HL-60 (cell line): Measurements from ENCODE around the gene PHLDA1.

Experiments
- DNase-seq, 2 experiments: peaks; one replicate each; pipeline ENCODE4 v3.0.0-alpha.2; 2010 to 2020; ENCODE audit warnings: low read depth in 1 of 2, low spot score in 1 of 2
- H3K27ac ChIP-seq: fragments of 250-450 bp; sonication (Bioruptor Pico); replicated peaks from 2 replicates; pipeline ENCODE4 v1.5.1; 2020; ENCODE audit warnings: mild to moderate bottlenecking, moderate library complexity
- H3K27me3 ChIP-seq: fragments of 250-450 bp; sonication (Bioruptor Pico); 2 replicates; pipeline ENCODE4 v1.5.1; 2021; ENCODE audit warnings: mild to moderate bottlenecking, moderate library complexity; ENCODE audit not compliant: insufficient read depth, poor library complexity, severe bottlenecking
- H3K4me3 ChIP-seq: replicated peaks from 2 replicates; pipeline ENCODE4 v1.5.1; 2011; ENCODE audit warnings: mild to moderate bottlenecking, control low read depth, low read length; ENCODE audit not compliant: insufficient read depth
- GABPA ChIP-seq: IDR thresholded peaks from 2 replicates; pipeline ENCODE4 v1.6.1; 2012; ENCODE audit warnings: low read depth
- POLR2AphosphoS5 ChIP-seq: IDR thresholded peaks from 2 replicates; pipeline ENCODE4 v1.6.1; 2012; ENCODE audit warnings: low read depth
- SPI1 ChIP-seq: IDR thresholded peaks from 2 replicates; pipeline ENCODE4 v1.6.1; 2012; ENCODE audit warnings: low read depth, mild to moderate bottlenecking, borderline replicate concordance
- TF ChIP-seq, protein P1 (sequence below): IDR thresholded peaks from 2 replicates; pipeline ENCODE4 v1.6.1; 2012; ENCODE audit warnings: low read depth; ENCODE audit not compliant: insufficient replicate concordance
- TF ChIP-seq, protein P2 (sequence below): IDR thresholded peaks from one replicate; pipeline ENCODE4 v1.5.1; 2011; ENCODE audit warnings: low read length, control low read depth, inconsistent platforms; ENCODE audit not compliant: insufficient read depth

PHLDA1 gene

DNA sequence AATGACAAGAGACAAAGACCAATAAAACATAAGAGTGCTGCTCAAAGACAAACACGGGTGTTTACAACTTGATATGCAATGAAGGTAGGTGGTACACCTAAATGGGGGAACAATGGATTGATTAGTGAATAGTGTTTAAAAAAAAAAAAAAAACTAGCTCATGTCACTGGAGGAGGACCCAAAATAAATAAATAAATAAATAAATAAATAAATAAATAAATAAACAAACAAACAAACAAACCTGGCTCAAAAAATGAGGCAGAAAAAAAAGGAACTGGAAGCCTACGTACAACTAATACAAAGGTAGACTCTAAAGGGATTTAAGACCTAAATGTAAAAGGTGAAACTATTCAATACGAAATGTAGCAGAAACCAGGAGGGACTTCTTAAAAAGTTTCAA is 34.3 kb upstream of the PHLDA1 start:
- no peak for DNase-seq
- TF ChIP-seq POLR2AphosphoS5 = no peak
- TF ChIP-seq SPI1 = no peak
- no peak for TF ChIP-seq GABPA
- TF ChIP-seq, protein P1, sequence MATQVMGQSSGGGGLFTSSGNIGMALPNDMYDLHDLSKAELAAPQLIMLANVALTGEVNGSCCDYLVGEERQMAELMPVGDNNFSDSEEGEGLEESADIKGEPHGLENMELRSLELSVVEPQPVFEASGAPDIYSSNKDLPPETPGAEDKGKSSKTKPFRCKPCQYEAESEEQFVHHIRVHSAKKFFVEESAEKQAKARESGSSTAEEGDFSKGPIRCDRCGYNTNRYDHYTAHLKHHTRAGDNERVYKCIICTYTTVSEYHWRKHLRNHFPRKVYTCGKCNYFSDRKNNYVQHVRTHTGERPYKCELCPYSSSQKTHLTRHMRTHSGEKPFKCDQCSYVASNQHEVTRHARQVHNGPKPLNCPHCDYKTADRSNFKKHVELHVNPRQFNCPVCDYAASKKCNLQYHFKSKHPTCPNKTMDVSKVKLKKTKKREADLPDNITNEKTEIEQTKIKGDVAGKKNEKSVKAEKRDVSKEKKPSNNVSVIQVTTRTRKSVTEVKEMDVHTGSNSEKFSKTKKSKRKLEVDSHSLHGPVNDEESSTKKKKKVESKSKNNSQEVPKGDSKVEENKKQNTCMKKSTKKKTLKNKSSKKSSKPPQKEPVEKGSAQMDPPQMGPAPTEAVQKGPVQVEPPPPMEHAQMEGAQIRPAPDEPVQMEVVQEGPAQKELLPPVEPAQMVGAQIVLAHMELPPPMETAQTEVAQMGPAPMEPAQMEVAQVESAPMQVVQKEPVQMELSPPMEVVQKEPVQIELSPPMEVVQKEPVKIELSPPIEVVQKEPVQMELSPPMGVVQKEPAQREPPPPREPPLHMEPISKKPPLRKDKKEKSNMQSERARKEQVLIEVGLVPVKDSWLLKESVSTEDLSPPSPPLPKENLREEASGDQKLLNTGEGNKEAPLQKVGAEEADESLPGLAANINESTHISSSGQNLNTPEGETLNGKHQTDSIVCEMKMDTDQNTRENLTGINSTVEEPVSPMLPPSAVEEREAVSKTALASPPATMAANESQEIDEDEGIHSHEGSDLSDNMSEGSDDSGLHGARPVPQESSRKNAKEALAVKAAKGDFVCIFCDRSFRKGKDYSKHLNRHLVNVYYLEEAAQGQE = no peak
- TF ChIP-seq, protein P2, sequence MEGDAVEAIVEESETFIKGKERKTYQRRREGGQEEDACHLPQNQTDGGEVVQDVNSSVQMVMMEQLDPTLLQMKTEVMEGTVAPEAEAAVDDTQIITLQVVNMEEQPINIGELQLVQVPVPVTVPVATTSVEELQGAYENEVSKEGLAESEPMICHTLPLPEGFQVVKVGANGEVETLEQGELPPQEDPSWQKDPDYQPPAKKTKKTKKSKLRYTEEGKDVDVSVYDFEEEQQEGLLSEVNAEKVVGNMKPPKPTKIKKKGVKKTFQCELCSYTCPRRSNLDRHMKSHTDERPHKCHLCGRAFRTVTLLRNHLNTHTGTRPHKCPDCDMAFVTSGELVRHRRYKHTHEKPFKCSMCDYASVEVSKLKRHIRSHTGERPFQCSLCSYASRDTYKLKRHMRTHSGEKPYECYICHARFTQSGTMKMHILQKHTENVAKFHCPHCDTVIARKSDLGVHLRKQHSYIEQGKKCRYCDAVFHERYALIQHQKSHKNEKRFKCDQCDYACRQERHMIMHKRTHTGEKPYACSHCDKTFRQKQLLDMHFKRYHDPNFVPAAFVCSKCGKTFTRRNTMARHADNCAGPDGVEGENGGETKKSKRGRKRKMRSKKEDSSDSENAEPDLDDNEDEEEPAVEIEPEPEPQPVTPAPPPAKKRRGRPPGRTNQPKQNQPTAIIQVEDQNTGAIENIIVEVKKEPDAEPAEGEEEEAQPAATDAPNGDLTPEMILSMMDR = no peak
- Histone ChIP-seq H3K27ac (no peak overlapping the region), H3K4me3 (no peak overlapping the region), H3K27me3 (no peaks in the 10 kb centered on the region)

DNA sequence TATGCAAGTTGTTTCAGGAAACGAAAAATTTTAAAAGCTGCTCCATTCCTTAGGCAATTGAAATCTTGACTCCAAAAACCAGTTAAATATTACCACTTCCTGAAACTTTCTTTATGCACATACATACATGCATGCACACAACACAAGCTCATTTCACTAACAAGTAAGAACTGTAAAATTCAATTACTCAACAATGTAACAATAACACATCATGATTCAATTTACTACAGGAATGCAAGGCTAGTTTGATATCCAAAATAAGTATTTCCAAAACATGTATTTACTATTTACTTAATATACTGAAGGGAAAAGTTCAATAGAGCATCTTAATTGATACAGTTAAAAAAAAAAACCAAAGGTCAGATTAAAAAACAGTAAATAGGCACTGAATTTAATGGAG is 33.3 kb upstream of the PHLDA1 start:
- Histone ChIP-seq H3K27me3 (no peaks in the 10 kb centered on the region), H3K4me3 (no peak overlapping the region), H3K27ac (no peak overlapping the region)
- DNase-seq = no peak
- TF ChIP-seq, protein P2 = no peak
- TF ChIP-seq, protein P1 = no peak
- TF ChIP-seq GABPA (no peak), SPI1 (no peak), POLR2AphosphoS5 (no peak)

DNA sequence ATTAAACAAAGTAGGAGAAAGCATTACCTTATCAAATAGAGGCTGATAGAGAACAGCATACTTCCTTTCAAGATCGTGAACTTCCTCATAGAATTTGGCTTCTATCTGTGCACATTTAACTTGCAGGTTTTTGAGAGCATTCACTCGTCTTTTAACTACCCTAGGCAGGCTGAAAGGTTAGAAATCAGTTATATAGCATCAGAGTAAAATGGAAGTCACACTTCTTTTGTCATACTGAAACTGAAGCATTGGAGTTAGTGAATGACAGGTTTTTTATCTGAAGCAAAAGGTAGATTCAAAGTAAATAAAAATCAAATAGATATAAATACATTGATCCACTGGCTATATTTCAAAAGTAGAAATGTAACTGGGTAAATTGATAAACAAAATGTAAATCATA is 28.5 kb upstream of the PHLDA1 start:
- Histone ChIP-seq H3K27me3 (no peaks in the 10 kb centered on the region), H3K4me3 (no peak overlapping the region), H3K27ac (0 out of 2 replicates have a peak overlapping the region, but pooled peaks have one; percentile 15)
- DNase-seq = no peak
- TF ChIP-seq, protein P1 = no peak
- TF ChIP-seq SPI1 (no peak), GABPA (no peak), POLR2AphosphoS5 (no peak)
- TF ChIP-seq, protein P2 = no peak
